ENCODE results near the gene HSBP1.
A peak's percentile ranks its signal among the peaks of the same experiment; 100 is the strongest.

HSBP1 gene

DNA sequence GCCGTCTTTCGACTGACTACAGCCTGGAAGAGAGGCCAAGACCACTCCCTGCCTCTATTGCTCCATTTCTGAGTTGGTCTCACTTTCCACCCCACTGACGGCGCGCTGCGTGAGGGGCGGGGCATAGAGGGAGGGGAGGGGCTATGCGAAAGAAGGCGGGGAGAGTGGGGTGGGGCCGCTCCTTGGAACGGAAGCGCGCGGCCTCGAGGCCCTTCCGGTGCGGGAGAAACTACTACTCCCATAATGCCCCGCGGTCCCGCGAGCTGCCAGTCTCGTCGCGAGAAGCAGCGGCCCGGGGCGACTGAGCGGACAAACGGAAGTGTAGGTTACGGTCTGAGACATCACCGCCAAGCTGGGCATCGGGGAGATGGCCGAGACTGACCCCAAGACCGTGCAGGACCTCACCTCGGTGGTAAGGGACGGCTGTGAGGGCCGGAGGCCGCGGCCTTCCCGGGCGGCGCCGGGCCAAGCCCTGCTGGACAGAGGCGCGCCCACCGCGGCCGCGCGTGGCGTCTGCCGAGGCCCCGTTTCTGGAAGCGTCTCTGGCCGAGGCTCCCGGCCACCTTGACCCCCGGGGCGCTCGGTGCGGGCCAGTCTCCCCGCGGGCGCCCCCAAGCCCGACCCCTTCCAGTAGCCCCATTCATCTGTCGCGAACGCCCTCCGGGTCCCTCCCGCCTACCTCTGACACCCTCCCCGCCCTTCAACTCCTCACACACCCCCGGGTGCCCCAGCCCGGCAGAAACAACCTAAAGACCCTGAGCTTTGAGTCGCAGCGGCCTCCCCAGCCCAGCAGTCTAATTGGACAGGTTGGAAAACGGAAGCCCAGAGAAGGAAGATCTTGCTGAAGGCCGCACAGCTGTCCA lies at the start of gene HSBP1:
TSS of gene HSBP1 (plus strand) at position 269 of the 863 bp plus-strand sequence. CDS start at position 368, 99 bp downstream.
- DNase-seq (ENCODE audit: low spot score) = peak; percentile 89

DNA sequence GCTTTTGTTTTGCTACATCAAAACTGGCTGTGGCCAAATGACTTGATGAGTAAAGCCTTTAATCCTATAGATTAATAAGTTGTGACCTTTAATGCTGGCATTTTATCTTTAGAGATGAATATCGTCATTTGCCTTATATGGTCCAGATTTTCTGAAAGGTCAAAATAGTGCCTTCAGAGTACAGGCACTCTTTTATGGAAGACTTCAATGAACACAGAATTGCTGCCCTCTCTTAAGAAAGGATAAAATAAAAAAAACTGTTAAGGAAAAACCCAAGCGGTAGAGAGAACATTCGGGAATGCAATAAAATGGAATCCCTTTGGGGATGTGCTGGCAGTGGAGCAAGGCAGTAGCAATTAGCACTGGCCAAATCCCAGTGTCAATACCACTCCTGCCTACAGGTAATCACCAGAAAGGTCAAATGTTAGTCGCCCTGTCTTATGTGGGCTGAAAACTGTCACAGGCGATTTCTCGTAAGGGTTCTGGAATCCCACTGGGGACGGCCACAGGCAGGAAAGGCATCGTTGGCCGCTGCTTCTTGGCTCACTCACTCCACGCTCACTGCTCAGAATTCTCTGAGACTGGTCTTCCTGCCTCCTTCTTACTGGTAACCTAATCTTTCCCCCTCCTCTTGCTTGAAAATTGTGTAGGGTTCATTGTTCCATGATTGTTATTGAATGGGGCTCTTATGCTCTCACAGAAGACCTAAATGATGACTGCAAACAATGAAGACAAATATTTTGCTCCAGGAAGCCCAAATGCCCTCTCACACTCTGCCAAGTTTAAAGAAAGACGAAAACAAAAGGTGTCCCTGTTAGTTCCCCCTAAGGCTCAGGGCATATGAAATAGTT lies 45.4 kb upstream of the HSBP1 start:
- DNase-seq (ENCODE audit: low spot score) = no peak

DNA sequence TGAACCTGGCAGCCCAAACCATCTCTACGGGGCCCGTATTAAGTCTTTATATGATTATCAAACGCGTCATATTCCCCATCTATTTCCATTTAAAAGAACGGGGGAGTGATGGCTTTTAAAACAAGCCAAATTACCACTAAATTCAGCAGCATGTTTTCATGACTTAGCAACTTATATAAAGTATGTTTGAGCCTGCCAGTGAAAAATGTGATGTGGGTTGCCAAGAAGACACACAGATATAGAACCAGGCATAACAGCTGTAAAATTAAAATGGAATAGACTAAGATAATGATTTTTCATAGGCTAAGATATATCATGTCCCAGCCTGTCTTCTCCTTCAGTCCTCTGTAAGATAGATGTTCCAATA lies 44.8 kb upstream of the HSBP1 start:
- DNase-seq (ENCODE audit: low spot score) = no peak

DNA sequence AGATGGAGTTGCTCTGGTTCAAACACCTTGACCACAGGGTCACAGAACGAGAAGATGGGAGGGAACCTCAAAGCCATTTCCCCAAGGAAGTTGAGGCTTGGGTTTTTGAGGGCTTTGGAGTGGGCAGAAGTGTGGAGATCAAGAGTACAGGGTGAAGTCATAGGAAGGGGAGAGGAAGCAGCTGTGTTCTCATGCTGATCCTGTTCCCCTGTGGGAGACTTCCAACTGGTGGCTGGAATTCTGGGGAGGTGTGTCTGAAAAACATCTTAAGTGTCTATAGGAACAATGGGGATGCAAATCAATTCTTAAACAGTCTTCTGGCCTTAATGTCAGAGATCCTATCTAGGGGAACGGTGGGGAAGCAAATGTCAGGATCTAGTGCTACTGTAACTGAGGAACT lies 38.8 kb upstream of the HSBP1 start:
- no peak for DNase-seq (ENCODE audit: low spot score)

DNA sequence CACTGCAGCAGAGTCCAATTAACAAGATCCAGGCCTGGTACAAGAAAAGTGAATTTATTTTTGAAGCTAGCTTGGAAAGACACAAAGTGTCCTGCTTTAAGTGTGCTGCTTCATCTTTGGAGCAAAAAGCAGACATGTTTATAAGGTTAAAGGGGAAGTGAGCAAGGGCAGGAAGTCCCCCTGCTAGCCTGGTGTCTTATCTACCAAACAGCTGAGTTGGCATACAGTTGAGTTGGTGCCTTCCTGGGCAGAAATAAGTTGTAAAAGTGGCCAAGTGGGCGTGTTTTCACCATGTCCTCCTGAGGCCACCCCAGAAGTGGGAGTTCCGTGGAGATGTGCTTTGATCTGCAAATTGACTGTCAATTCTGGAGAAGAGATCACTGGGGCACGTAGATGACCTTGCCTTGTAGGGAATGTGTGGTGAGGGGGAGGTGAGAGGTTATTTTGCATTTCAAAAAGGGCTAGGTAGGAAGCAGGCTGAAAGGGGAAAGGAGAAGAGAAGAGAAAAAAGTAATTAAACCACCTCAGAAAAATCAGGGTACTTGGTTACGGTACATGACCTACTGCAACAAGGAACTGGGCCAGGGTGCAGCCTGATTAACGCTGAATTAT lies 38.3 kb upstream of the HSBP1 start:
- no peak for DNase-seq (ENCODE audit: low spot score)

DNA sequence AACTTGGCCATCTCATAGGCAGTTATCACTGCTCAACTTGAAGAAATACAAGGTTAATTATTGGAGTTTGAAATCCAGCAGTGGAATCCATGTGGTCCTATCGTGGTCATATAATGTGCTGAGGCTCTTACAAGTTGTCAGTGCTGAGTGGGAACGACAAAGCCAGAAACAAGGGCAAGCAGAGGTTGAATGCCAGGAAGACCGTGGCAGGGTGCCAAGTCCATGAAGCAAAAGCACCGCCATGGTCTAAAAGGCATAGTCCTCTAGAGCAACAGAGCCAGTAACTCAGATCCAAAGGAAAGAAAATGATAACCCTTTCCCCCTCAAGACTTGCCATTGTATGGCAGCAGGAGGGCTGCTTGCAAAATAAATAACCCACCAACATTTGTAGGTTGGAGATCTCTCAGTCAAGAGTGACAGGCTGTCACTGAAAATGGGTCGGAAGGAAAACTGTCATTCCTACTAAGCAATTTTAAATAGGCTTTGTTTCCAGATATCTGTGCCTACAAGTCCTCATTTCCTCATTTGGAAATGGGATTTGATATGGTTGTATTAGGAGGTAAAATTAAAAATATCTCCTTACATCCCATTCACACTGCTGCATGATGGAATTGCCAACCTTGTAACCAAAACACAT lies 36.4 kb upstream of the HSBP1 start:
- peak; percentile 67 for DNase-seq (ENCODE audit: low spot score)

DNA sequence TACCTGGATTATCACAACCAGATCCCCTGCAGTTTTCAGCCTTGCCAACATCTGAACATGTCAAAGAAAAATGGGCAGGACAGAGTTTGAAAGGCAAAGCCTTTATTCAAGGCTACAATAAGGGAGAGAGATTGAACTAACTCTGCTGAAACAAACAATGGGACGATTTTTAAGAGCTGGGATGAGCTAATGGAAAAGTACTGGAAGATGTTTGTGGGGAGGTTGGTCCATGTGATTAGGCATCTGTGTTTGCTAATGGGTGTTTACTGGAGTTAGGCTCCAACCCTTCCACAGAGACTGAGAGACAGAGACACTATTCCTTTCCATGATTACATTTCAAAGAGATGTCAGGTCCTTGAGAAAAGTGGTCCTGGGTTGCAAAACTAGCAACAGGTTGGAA lies 35.0 kb upstream of the HSBP1 start:
- peak; percentile 93 for DNase-seq (ENCODE audit: low spot score)

DNA sequence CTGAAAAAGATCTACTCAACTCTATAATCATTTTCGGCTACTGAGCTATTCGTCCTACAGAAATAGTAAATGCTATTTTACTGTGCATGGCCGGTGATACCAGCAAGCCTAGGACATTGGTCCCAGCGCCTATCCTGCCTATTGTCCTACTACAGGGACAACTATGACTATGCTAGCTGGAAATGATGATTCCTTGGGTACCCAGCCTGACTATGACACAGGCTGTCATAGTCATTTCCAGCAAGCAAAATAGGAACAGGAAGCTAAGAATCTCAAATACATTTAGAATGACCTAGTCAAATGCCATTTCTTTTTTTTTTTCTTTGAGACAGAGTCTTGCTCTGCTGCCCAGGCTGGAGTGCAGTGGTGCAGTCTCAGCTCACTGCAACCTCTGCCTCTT lies 33.7 kb upstream of the HSBP1 start:
- no peak for DNase-seq (ENCODE audit: low spot score)

DNA sequence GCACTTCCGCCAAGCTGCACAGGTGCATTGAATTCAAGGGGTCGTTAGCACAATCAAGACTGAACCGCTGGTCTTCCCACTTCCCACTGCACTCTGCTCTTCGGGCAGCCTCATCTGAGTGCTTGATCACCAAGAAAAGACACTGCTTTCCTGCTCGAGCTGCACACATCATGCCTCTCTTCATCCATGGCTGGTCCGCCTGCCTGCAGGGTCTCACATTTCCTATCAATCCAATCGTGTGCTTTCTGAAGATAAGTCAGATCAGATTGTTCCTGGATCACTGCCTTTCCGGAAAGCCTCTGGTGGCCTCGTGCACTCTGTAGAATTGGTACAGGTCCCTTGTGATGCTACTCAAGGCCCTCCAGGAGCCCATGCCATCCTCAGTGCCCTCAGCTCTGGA lies 30.8 kb upstream of the HSBP1 start:
- DNase-seq (ENCODE audit: low spot score) = no peak

DNA sequence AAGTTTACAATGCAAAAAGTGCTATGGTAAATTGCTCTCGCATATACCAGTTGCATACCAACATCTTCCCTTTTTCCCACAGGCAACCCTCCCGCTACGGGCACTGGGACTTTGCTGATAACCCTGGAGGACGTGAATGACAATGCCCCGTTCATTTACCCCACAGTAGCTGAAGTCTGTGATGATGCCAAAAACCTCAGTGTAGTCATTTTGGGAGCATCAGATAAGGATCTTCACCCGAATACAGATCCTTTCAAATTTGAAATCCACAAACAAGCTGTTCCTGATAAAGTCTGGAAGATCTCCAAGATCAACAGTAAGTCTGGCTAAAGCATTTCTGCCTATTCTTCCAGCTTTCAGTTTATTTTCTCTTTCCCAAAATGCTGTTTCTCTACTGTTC lies 27.9 kb upstream of the HSBP1 start:
- no peak for DNase-seq (ENCODE audit: low spot score)

DNA sequence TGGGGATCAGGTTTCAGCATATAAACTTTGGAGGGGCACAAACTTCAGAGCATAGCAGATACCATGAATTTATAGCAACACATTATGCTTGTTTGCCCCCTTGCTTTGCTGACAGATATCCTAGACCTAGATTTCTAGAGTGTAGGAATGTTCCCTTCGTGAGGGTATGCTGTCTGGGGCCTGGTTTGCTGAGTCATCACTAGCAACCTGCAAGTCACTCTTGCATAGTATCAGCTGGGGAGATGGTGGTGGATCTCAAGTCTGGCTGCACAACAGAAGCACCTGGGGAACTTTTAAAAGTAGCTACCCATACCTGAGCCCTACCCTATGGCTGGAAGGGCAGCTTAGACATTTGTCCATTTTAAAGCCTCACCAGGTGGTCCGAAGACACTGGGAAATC lies 22.3 kb upstream of the HSBP1 start:
- no peak for DNase-seq (ENCODE audit: low spot score)

DNA sequence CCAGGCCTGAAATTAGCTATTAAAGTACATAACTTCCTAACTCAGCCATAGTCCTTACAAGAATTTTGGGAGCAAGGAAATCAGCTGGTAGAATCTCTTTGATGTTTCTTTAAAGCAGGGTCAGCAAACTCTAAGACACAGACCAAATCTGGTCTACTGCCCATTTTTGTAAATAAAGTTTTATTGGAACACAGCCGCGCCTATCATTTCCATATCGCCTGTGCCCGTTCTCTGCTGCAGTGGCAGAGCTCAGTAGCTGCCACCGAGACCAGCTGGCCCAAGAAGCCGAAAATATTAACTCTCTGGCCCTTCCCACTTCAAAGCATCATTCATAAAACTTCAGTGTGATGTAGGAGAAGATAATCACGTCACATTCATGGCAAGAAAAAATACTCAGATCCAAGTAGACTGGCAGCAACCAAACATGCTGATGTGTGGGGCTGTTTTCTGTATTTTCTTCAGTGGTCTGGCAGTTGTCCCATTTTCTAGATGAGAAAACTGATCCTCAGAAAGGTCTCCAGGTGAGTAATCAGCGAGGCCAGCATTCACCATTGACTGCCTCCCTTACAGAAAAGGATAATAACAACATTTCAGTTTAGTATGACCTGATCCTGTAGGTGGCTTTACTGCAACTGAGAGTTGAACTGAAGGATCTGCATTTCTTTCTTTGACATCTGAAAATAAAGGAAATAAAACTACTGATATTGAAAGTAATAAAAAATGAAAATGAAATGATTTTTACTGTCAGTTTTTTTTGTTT lies 18.0 kb upstream of the HSBP1 start:
- no peak for DNase-seq (ENCODE audit: low spot score)

DNA sequence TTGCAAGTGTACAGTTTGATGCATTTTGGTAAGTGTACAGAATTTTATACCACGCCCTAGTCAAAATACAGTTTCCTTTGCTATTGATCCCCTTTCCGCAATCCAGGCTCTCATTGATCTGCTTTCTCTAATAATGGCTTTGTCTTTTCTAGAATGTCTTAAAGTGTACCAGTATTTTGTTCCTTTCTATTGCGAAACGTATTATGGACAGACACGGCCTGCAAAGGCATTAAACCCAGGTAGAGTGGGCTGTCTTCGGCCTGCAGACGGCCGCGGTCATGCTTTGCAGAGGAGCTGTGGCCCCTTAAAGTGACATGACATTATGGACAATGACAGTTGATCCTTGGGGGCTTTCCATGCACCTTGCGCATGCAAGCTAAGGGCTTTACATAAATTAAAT lies 15.9 kb upstream of the HSBP1 start:
- DNase-seq (ENCODE audit: low spot score) = no peak

DNA sequence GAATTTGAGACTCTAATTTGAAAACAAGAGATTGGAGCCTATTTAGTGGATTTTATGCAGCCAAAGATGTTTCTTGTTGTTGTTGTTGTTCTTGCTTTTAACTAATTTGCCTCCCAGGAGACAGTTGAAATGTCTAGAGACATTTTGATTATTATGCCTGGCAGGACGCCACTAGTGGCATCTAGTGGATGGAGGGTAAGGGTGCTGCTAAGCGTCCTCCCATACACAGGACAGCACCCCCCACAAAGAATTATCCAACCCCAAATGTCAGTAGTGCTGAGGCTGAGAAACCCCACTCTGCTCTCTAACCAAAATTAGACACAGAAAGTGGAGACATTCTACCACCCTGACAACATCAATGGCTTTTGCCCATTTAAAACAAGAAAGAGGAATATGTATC lies 15.4 kb upstream of the HSBP1 start:
- DNase-seq (ENCODE audit: low spot score) = no peak

DNA sequence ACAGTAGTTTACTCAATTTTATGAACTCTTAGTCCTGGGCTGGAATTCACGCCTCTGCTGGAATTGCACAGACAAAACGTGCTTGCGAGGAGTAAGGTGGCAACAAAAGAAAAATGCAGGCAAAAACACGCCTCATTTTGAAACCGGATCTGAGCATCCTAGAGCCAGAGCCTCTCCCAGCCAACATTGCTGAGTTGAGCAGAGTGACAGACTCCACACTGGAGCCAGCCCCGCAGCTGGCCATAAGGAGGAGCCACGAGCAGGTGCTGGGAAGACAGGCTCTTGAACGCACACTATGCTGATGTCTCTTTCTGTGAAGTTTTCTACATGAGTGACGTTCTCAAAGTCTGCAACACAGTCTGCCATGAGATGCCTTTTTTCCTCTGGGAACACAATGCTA lies 14.6 kb upstream of the HSBP1 start:
- no peak for DNase-seq (ENCODE audit: low spot score)

DNA sequence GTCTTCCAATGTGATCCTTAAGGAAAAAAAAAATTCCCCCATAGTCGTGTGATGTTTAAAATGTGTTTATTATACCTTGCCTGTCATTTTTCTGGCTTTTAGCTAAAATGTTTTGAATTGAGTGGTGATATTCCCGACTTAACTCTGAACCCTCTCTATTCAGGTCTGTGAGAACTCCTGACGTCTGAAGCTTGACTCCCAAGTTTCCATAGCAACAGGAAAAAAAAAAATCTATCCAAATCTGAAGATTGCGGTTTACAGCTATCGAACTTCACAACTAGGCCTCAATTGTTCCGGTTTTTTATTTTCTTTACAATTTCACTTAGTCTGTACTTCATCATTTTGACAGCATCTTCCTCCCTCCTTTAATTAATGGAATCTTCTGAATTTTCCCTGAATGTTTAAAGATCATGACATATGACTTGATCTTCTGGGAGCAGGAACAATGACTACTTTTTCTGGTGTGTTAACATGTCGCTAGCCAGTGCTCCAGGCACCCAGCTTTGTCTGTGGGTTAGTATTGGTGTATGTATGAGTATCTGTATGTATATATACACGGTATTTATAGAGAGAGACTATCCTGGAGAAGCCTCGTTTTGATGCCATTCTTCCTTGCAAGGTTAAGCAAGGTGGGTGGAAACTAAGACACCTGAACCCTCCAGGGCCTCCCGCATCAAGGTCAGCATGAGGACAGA lies 12.8 kb upstream of the HSBP1 start:
- DNase-seq (ENCODE audit: low spot score) = no peak

DNA sequence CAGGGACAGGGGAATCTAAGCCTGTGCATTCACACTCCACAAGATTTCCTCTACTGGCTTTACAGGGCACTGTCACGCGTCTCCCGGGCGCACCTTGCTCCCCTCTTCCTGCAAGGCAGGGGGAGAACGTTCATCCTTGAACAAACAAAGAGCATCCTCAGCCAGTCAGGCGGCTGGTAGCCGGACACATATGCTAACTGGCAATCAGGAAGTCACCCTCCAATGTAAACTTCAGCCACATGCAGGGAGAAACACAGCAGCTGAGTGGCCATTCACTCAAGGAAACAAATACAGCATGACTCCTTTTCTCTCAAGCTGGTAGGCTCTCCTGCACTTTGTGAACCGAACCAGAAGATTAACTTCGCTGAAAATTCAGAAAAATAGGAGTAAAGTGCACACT lies 10.8 kb upstream of the HSBP1 start:
- DNase-seq (ENCODE audit: low spot score) = no peak

DNA sequence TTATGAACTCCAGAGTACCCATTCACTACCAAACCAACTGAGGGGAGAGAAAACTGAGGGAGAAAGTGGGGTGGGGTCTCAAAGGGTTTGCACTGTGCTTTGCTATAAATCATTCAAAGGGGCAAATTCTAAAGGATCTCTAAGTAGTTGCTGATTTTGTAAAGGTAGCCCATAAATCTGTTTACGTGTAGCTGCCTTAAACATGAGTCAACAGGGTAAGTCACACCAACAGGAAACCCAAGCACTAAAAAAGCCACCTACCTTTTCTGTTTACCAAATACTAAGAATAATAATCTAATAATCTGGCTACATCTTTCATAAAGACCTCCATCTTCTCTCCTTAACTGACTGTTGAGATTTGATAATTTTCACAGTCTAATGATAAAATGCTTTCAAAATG lies 8.4 kb upstream of the HSBP1 start:
- no peak for DNase-seq (ENCODE audit: low spot score)

DNA sequence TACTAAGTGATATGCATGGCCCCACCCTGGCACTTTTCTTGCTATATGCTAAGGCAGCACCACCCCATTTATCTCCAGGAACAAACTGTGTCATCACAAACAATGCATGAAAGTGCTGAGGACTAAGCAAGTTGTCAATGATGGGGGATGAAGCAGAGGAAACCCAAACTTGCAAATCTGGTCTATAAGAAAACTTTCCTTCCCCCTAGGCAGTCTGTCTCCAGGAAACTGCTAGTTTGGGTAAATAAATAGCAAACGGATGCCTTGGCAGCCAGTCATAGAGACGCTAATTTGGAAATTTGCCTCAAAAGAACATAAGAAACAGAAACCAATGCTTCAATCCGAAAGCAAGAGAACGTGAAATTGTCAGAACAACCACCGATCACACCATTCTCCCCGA lies 5.6 kb upstream of the HSBP1 start:
- no peak for DNase-seq (ENCODE audit: low spot score)

DNA sequence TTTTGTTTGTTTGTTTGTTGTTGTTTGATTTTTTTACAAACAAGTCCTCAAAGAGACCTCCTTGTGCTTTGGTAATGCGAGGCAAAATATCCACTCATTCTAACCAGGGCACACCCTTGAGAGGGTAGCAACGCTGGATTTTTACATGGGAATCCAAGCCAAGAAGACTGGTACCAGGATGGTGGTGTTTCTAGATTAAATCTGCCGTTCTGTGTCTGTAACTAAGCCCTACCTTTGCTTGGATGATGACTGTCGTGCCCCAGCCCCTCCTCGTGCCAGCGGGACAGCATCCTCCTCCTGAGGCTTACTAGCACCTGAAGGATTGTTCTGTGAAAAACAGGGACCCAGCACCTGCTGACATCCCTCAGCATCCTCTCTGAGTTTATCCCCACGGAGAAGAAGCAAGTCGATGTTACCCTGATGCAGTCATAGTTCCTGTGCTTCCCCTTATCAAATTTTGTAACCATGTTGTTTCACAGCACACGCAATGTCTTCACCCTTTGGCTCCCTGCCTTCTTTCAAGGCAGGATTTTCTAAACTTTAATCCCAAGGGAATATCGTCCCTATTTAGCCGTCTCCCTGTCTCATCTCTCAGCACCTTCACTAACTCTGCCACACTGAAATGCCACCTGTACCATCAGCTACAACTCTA lies 5.1 kb upstream of the HSBP1 start:
- no peak for DNase-seq (ENCODE audit: low spot score)

DNA sequence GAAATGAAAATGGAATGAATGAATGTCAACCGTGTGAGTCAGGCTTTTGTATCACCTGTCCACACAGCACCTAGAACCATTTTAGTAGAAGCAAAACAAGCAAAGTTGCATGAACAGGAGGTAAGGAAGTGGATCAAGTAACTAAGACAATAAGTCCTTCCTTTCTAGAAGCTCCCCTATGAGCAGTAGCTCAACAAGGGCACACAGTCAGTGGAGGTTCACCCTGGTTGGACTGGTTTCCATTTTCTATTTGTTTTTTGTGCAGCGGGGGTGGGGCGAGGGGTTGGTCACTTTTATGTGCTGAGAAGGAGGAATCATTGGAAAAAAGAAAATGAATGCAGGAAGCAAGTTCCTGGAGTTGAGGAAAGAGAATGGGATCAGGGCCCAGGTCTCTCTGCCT lies 4.0 kb upstream of the HSBP1 start:
- DNase-seq (ENCODE audit: low spot score) = no peak
